GM19328 (cell line): ENCODE data around the gene GIT2.
"Not testable (repeated sequence)": the region's sequence is repeated elsewhere in the genome, so short reads cannot be mapped to it uniquely, and the experiment has no call there.

ENCODE experiments used
- ATAC-seq: cut with Tn5 transposase; IDR thresholded peaks from one replicate; pipeline ENCODE4 v1.9.1; 2021; ENCODE audit warnings: mild to moderate bottlenecking, moderate library complexity; ENCODE audit not compliant: unreplicated experiment

GIT2 gene

DNA sequence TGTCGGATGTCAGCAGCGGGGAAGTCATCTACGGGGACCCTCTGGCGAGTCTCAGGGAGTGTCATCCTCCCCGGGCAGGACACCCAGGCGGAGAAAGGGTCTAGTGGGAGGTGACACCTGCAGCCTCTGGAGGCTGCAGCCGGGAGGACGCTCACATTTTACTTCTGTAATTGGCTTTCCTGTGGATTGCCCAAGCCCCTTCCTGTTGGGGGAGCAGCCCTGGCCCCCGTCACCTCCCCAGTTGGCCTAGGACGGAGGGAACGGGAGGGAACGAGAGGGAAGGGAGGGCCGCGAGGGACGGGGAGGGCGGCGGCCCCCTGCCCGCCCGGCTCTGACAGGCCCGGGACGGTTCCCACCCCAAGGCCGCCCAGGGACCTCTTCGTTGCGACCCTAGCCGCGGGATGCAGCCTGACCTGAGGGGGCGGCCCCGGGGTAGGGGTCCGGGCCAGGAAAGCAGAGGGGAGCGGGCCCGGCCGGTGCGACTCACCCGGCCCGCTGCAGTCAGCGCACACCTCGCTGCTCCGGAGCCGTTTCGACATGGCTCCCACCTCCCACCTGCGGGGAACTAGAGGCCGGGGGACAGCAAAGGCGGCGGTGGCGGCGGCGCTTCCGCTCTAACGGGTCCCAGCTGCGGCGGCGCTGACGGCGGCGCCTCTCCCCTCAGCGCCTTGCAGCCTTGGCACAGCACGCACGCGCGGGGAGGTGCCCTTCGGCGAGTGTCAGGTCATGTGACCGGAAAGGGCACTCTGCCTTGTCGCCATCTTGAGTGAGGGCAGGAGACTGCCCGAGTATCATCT is at the start of gene GIT2:
Gene GIT2, minus strand, starts transcription at position 683 of the 797 bp plus-strand sequence. Its CDS starts 144 bp downstream, at position 539.
- peak; percentile 63 for ATAC-seq

DNA sequence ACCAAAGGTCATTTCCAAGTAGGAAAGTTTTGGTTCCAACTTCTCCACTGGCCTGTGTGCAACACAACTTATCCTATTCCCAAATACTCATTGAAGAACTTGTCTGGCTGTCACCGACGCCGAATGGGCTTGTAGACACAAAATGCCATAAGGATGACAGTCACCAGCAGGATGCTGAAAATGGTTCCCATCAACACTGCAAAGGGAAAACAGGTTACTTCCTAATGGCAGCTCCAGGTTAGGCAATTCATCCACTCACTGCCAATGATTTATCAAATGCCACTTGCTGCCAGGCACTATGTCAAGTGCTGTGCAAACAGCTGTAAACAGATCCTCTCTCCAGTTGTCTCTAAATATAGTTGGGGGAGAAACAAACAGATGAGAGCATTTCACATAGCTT is 46.1 kb upstream of the GIT2 start:
- ATAC-seq, result no peak

DNA sequence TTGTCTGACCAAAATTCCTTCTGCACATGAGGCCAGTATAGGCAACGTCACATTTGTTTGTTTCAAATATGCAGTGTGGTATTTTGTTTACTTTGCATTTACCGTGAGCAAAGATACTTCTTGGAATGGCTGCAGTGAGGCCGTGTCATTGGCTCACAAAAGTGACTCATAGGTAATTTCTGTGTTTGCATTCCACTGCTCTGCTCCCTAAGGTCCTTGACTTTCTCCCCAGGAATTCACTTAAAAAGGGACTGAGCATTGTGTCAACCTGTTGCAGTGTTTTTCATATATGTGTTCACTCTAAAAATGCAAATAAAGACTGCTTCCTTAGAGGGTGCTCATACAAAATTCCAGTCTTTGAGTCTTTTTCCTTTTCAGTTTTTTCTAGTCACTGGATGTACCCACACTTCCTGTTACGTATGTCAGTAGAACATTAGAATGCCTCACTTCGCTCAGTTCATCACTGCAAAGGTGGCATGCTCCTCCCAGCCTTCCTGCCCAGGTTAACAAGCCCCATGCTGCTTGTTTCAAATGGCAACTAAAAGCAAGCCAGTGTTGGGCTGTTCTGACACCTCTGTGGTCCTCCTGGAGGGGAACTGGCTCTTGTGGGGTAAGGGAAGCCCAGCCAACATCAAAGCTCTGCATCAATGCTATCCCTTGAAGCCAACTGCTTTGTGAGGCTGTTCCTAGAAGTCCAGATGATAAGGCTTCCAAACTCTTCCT is 43.1 kb upstream of the GIT2 start:
- no peak for ATAC-seq

DNA sequence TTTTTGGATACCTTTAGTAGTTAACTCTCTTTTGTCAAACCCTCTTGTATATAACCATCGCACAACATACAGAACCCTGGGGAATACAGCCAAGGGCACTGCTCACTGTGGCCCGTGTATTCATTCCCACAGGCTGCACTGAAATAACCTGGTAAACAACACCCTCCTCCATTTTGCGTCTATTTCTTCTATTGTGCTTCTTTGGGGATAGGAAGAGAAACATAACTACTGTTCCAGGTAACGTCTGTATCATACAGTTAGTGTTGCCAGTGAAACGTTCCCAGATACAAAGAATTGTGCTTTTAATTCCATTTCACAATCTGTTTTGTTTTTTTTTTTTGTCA is 42.5 kb upstream of the GIT2 start:
- no peak for ATAC-seq

- no peak for ATAC-seq
Observed at GRCh38 chr12:110037315-110037714, 41.1 kb upstream of the GIT2 start.

DNA sequence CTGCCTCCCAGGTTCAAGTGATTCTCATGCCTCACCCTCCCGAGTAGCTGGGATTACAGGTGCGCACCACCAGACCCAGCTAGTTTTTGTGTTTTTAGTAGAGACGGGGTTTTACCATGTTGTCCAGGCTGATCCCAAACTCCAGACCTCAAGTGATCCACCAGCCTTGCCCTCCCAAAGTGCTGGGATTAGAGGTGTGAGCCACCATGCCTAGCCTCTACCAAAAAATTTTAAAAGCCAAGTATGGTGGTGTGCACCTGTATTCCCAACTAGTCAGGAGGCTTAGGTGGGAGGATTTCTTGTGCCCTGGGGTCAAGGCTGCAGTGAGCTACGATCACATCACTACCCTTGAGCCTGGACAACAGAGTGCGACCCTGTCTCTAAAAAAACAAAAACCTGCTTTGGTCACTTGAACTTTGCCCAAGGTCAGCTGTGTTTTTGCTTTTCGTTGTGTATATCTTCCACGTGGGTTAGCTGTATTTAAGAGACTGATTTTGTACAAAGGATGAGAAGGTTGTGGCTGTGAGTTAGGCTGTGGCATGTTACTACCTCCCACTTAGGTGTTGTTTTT is 39.5 kb upstream of the GIT2 start:
- ATAC-seq, result no peak

- no peak for ATAC-seq
Observed at GRCh38 chr12:110033888-110034287, 37.7 kb upstream of the GIT2 start.

DNA sequence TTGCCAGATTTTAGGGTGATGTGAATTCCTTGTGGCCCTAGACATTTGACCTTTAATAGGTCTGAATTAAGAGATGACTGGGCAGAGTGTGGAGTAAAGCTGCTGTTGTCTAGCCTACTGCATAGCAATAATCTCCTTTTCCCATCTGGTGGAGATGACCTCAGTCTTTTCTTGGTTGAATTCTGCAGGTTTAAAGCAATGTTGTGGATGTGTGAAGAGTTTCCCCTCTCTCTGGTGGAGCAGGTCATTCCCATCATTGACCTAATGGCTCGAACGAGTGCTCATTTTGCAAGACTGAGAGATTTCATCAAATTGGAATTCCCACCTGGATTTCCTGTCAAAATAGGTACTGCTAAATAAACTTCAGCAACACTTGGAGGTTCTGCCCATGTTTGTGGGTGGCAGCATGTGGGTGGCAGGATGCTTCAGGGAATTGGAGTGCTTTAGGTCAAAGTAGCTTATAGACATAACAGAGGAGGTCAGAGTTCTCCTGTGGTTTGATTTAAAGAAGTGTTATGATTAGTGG is 33.2 kb upstream of the GIT2 start:
- no peak for ATAC-seq

- no peak for ATAC-seq
Observed at GRCh38 chr12:110028323-110028722, 32.2 kb upstream of the GIT2 start.

DNA sequence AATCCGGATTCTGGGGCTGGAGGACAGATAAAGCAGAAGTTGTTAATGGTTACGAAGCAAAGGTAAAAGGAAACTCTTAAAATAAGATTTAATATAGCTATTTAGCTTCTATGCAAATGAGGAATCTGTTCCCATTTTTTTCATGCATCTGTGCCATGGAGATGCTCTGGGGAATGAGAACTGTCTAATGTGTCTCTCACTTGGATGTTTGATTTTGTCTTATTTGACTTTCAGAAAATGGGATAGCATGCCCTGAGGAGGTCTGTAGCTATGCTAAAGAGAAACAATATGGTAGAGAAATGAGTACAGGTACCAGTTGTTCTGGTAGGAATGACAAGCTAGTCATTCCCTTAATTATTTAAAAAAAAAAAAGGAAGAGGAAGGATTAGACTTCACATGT is 27.9 kb upstream of the GIT2 start:
- no peak for ATAC-seq

DNA sequence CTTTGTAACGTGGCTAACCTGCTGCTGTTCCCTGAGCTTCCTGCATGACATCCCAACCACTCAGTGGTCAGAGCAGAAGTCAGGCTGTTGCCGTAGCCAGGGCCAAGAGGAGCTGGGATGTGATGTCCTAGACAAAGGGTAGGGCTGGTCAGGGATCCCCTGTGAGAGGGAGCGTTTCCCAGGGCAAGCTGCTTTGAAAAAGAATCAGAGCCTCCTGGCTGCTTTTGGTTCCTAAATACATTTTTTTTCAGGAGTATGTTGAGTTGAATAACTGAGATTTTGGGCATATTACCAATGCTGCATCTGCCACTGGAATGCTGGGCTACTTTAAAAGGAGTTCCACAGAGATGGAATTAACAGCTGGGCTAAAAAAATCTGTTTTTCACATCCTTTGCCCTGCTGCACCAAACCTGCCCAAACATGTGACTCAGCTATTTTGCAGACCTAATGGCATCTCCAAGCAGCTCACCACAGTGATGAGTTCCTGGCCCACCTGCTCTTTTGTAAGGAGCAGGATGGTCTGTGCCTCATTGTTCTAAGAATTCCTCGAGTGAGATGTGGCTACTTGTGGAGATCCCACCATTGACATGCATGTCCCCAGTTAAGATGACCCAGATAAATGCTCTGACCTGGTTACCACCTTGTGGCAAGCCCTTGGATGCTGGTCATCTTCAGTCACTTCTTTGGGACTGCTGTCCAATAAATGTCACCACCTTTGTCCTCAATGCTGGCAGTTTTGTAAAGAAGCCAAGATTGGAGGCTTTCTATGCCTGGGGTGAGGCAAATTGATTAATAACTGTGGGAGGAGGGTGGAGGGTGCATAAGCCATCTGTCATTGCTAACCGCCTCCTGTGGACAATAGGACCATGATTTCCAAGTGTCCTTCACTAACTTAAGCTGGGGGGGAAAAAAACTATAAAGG is 27.2 kb upstream of the GIT2 start:
- ATAC-seq, result no peak

DNA sequence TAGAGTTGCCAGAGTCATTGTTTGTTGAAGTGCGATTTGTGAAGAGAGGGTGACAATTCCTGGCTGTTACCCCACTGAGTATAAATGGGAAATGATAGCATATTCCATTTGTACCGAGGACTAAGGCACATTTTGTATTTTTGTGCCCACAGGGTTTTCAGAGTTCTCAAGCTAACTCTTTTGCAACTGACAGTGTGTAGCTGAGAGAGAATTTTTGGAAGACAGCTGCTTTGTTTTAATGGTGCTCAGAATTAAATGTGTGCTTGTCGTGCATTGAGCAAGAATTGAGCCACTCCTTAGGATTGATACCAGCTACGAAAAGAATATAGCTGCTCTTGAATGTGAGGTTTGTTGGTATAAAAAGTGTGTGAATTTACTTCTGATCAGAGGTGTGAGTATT is 24.8 kb upstream of the GIT2 start:
- no peak for ATAC-seq

GRCh38 chr12:110015132-110015531 is 19.0 kb upstream of the GIT2 start:
- no peak for ATAC-seq

GRCh38 chr12:110012659-110013058 is 16.5 kb upstream of the GIT2 start:
- ATAC-seq, result no peak

GRCh38 chr12:110012137-110012536 is 16.0 kb upstream of the GIT2 start:
- peak; percentile 50 for ATAC-seq

- ATAC-seq, result no peak
Observed at GRCh38 chr12:110010853-110011723, 14.9 kb upstream of the GIT2 start.

DNA sequence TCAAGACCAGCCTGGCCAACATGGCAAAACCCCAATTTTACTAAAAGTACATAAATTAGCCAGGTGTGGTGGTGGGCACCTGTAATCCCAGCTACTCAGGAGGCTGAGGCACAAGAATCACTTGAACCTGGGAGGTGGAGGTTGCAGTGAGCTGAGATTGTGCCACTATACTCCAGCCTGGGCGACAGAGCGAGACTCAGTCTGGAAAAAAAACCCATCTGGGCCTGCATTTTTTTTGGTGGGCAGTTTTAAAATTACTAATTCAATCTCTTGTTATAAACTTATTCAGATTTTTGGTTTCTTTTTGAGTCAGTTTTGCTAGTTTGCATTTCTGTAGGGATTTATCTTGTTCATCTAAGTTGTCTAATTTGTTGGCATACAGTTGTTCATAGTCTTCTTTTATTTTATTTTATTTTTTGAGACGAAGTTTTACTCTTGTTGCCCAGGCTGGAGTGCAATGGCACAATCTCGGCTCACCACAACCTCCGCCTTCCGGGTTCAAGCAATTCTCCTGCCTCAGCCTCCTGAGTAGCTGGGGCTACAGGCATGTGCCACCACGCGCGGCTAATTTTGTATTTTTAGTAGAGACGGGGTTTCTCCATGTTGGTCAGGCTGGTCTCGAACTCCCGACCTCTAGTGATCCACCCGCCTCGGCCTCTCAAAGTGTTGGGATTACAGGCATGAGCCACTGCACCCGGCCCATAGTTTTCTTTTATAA is 12.7 kb upstream of the GIT2 start:
- ATAC-seq, result not testable (repeated sequence)

- no peak for ATAC-seq
Observed at GRCh38 chr12:110007881-110008280, 11.7 kb upstream of the GIT2 start.

DNA sequence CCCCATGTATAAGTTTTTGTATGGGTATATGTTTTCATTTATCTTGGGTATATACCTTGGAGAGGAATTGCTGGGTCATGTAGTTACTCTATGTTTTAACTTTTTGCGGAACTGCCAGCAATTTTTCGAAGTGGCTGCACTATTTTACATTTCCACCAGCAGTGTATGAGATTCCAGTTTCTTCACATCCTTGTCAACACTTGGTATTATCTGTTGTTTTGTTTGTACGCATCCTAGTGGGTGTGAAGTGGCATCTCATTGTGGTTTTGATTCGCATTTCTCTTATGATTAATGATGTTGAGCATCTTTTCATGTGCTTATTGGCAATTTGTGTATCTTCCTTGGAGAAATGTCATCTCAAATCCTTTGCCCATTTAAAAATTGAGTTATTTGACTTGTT is 9.9 kb upstream of the GIT2 start:
- ATAC-seq, result no peak
